ENCODE data around the gene PRXL2B. TPM values are rescaled to one million over a fixed set of nuclear protein-coding genes. Genes with fewer than 3 reads are reported as not detected.

Gene PRXL2B
- total RNA-seq, 1 experiment from 2014 or later: 32.2 TPM

- H3K4me1 ChIP-seq (ENCODE audit: control insufficient read depth in 1 of 2, insufficient read depth in 2 of 2, low read length in 2 of 2): peaks cover 0 to 3% of the 10 kb centered on the region in 2 experiments; a peak in 1 of 4 replicates
- H3K9me3 ChIP-seq (ENCODE audit: control insufficient read depth in 1 of 2, insufficient read depth in 1 of 2, low read depth in 1 of 2, low read length in 2 of 2): no peaks in the 10 kb centered on the region
- no peaks in the 10 kb centered on the region for H3K27me3 ChIP-seq (ENCODE audit: insufficient read depth, low read length)
- RAD21 ChIA-PET (ENCODE audit: low non-redundant PET in 1 of 2, low total read pairs in 2 of 2, uncharacterized antibody in 2 of 2, unreplicated experiment in 2 of 2): no interaction called here
- CTCF ChIA-PET: no interaction called here
- no peaks in the 10 kb centered on the region for H4K20me1 ChIP-seq (ENCODE audit: insufficient read depth)
- DNase-seq (ENCODE audit: low read depth, low spot score) (no peak), ATAC-seq (no peak)
- POLR2A ChIA-PET: no interaction called here
- no peak overlapping the region for H2AFZ ChIP-seq (ENCODE audit: low read depth, low read length, poor library complexity, severe bottlenecking)
- H3K4me2 ChIP-seq (ENCODE audit: low read length): no peak overlapping the region
- H3K79me2 ChIP-seq (ENCODE audit: insufficient read depth, low read length): no peaks in the 10 kb centered on the region
- H3K9me2 ChIP-seq (ENCODE audit: insufficient read depth): no peaks in the 10 kb centered on the region
- intact Hi-C loops (cut with micrococcal nuclease): no loop called here
- no peak overlapping the region for H3K27ac ChIP-seq (ENCODE audit: low read depth, low read length)
- H3K36me3 ChIP-seq (ENCODE audit: control insufficient read depth in 1 of 2, insufficient read depth in 2 of 2, low read length in 2 of 2): no peaks in the 10 kb centered on the region
- TF ChIP-seq, protein P1, sequence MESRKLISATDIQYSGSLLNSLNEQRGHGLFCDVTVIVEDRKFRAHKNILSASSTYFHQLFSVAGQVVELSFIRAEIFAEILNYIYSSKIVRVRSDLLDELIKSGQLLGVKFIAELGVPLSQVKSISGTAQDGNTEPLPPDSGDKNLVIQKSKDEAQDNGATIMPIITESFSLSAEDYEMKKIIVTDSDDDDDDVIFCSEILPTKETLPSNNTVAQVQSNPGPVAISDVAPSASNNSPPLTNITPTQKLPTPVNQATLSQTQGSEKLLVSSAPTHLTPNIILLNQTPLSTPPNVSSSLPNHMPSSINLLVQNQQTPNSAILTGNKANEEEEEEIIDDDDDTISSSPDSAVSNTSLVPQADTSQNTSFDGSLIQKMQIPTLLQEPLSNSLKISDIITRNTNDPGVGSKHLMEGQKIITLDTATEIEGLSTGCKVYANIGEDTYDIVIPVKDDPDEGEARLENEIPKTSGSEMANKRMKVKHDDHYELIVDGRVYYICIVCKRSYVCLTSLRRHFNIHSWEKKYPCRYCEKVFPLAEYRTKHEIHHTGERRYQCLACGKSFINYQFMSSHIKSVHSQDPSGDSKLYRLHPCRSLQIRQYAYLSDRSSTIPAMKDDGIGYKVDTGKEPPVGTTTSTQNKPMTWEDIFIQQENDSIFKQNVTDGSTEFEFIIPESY (IDR thresholded peaks at IDR 0.05; ENCODE audit: extremely low read depth, insufficient replicate concordance, low read length): no peak
- TF ChIP-seq CEBPB (IDR thresholded peaks at IDR 0.05; ENCODE audit: low read depth) (no peak), EGR1 (IDR thresholded peaks at IDR 0.05; ENCODE audit: low read depth) (no peak), YY1 (IDR thresholded peaks at IDR 0.05; ENCODE audit: extremely low read depth, insufficient replicate concordance, low read depth, low read length) (no peak), POLR2AphosphoS5 (IDR thresholded peaks at IDR 0.05; ENCODE audit: low read depth, low read length) (no peak), SP1 (IDR thresholded peaks at IDR 0.05; ENCODE audit: low read depth) (no peak), TCF7L2 (IDR thresholded peaks at IDR 0.05; ENCODE audit: borderline replicate concordance, extremely low read depth, insufficient read depth, insufficient read length) (no peak), JUND (IDR thresholded peaks at IDR 0.05) (no peak), RAD21 (IDR thresholded peaks at IDR 0.05; ENCODE audit: low read depth) (no peak), FOSL1 (IDR thresholded peaks at IDR 0.05; ENCODE audit: low read depth) (no peak)
- TF ChIP-seq, protein P2, sequence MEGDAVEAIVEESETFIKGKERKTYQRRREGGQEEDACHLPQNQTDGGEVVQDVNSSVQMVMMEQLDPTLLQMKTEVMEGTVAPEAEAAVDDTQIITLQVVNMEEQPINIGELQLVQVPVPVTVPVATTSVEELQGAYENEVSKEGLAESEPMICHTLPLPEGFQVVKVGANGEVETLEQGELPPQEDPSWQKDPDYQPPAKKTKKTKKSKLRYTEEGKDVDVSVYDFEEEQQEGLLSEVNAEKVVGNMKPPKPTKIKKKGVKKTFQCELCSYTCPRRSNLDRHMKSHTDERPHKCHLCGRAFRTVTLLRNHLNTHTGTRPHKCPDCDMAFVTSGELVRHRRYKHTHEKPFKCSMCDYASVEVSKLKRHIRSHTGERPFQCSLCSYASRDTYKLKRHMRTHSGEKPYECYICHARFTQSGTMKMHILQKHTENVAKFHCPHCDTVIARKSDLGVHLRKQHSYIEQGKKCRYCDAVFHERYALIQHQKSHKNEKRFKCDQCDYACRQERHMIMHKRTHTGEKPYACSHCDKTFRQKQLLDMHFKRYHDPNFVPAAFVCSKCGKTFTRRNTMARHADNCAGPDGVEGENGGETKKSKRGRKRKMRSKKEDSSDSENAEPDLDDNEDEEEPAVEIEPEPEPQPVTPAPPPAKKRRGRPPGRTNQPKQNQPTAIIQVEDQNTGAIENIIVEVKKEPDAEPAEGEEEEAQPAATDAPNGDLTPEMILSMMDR (IDR thresholded peaks at IDR 0.05 in 2 of 3, conservative IDR thresholded peaks at IDR 0.05 in 1 of 3; ENCODE audit: borderline replicate concordance in 1 of 3, insufficient read depth in 1 of 3, low read depth in 2 of 3, low read length in 2 of 3): no peak
- TF ChIP-seq, protein P3, sequence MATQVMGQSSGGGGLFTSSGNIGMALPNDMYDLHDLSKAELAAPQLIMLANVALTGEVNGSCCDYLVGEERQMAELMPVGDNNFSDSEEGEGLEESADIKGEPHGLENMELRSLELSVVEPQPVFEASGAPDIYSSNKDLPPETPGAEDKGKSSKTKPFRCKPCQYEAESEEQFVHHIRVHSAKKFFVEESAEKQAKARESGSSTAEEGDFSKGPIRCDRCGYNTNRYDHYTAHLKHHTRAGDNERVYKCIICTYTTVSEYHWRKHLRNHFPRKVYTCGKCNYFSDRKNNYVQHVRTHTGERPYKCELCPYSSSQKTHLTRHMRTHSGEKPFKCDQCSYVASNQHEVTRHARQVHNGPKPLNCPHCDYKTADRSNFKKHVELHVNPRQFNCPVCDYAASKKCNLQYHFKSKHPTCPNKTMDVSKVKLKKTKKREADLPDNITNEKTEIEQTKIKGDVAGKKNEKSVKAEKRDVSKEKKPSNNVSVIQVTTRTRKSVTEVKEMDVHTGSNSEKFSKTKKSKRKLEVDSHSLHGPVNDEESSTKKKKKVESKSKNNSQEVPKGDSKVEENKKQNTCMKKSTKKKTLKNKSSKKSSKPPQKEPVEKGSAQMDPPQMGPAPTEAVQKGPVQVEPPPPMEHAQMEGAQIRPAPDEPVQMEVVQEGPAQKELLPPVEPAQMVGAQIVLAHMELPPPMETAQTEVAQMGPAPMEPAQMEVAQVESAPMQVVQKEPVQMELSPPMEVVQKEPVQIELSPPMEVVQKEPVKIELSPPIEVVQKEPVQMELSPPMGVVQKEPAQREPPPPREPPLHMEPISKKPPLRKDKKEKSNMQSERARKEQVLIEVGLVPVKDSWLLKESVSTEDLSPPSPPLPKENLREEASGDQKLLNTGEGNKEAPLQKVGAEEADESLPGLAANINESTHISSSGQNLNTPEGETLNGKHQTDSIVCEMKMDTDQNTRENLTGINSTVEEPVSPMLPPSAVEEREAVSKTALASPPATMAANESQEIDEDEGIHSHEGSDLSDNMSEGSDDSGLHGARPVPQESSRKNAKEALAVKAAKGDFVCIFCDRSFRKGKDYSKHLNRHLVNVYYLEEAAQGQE (IDR thresholded peaks at IDR 0.05; ENCODE audit: low read depth): no peak
- BruUV-seq (replicated peaks): no TSS peak
- H3K4me3 ChIP-seq (replicated peaks in 1 of 2; ENCODE audit: low read depth in 1 of 2, low read length in 2 of 2): no peak overlapping the region
- no peak overlapping the region for H3K9ac ChIP-seq (ENCODE audit: low read length)
Measured at GRCh38 chr1:2592672-2593071, 6.1 kb downstream of the PRXL2B start.

Measured in HCT116 (cell line).